ENCODE measurements around the gene TEX261. TPM values are rescaled to one million over a fixed set of nuclear protein-coding genes. Genes with fewer than 3 reads are reported as not detected.

The TEX261 gene
- total RNA-seq, 4 donors from 2014 or later, result 24.6 to 41.0 (median 34.9) TPM

GRCh38 chr2:70936979-70937811, 57.5 kb downstream of the TEX261 start:
- TF ChIP-seq CTCF (IDR thresholded peaks at IDR 0.05) (no peak), EP300 (IDR thresholded peaks at IDR 0.05) (no peak), POLR2AphosphoS5 (IDR thresholded peaks at IDR 0.05) (no peak), POLR2A (IDR thresholded peaks at IDR 0.05) (no peak)
- 56% methylated on average over 3 of the region's 10 CpGs; no CpG with 5 or more reads in 1 of the 2 donors for WGBS, 2 donors (ENCODE audit: low coverage in 1 of 2)
- ATAC-seq, result no peak
- Histone ChIP-seq H3K9me3 (no peaks in the 10 kb centered on the region), H3K27me3 (peaks cover 48% of the 10 kb centered on the region), H3K36me3 (no peaks in the 10 kb centered on the region), H3K27ac (no peak overlapping the region), H3K4me1 (no peaks in the 10 kb centered on the region), H3K4me3 (no peak overlapping the region)

DNA sequence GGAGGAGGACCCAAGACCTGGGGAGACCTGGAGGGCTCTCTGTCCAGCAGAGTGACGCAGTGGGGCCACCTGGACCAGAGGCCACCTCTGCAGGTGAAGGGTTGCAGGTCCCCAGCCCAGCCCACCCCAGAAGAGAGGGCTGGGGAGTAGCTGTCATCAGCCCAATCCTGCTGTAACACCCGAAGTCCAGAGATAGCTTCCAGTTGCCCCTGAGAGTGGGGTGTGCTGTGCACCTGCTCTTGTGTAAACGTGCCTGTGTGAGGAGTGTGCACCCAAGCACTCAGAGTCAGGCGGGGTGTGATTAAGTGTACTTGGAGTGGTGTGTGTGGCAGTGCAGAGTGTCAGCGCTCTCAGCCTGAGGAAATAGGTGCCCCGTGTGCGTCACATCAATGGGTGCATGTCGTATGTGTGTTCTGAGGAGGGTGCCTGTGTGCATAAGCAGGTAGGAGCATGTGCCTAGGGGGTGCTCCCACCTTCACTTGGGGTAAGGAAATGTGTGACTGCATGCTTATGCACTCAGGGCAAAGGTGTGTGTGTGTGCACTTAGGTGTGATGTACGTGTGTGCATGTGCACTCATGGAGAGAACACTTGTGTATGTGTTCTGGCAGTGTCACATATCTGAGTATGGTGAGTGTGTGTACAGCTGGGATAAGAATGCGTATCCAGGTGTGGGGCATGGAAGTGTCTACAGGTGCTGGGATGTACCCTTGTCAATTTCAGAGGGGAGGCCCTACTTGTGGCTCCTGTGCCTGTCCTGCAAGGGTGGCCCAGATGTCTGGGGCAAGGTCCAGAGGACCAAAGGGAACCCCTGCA, 58.3 kb downstream of the TEX261 start:
- TF ChIP-seq POLR2A (IDR thresholded peaks at IDR 0.05) (no peak), POLR2AphosphoS5 (IDR thresholded peaks at IDR 0.05) (no peak), EP300 (IDR thresholded peaks at IDR 0.05) (no peak)
- no peaks in the 10 kb centered on the region for H3K36me3 ChIP-seq
- ATAC-seq, result no peak
- H3K27ac ChIP-seq, result no peak overlapping the region
- H3K9me3 ChIP-seq, result no peaks in the 10 kb centered on the region
- H3K4me3 ChIP-seq, result no peak overlapping the region
- peaks cover 56% of the 10 kb centered on the region for H3K27me3 ChIP-seq
- no peaks in the 10 kb centered on the region for H3K4me1 ChIP-seq
- WGBS, 2 donors (ENCODE audit: low coverage in 1 of 2), result 74 to 100% methylated on average over 2 to 5 of the region's 10 CpGs

Small RNAs within 50 kb of the gene (small RNA-seq; reads per million reads assigned to genes)
- gene RN7SL160P, result 0 reads per million in 4 donors

Other genes with a start within 250 kb of the TEX261 start
- gene ADD2, start 226.7 kb downstream of the TEX261 start, total RNA-seq, result 1 to 10 TPM; 2.4 to 7.8 (median 3.6) TPM
- gene FIGLA, start 204.2 kb downstream of the TEX261 start, total RNA-seq, result not detected
- gene CLEC4F, start 174.3 kb downstream of the TEX261 start, total RNA-seq, result 1 to 10 TPM in 2 of 4 donors, not detected in 2; 1.1 TPM
- under 1 TPM in 2 of 4 donors, not detected in 2; 0.39 to 0.92 TPM for gene CD207, start 159.1 kb downstream of the TEX261 start, total RNA-seq
- 1 to 10 TPM in 2 of 4 donors, not detected in 2; 1.9 to 2.0 TPM for gene VAX2, start 94.3 kb downstream of the TEX261 start, total RNA-seq
- under 1 TPM in 1 of 4 donors, not detected in 3; 0.46 TPM for gene ATP6V1B1, start 59.0 kb downstream of the TEX261 start, total RNA-seq
- gene ANKRD53, start 16.2 kb downstream of the TEX261 start, total RNA-seq, result 1 to 10 TPM in 2 of 4 donors, under 1 TPM in 2; 0.27 to 2.8 (median 0.97) TPM
- gene NAGK, start 73.8 kb upstream of the TEX261 start, total RNA-seq, result 10 to 100 TPM; 46.7 to 93.8 (median 66.1) TPM
- gene MCEE, start 135.4 kb upstream of the TEX261 start, total RNA-seq, result 10 to 100 TPM; 11.9 to 23.7 (median 19.1) TPM
- 10 to 100 TPM; 16.2 to 24.6 (median 22.1) TPM for gene MPHOSPH10, start 135.8 kb upstream of the TEX261 start, total RNA-seq
- 10 to 100 TPM; 15.1 to 19.3 (median 16.4) TPM for gene PAIP2B, start 232.2 kb upstream of the TEX261 start, total RNA-seq

Data from gastroesophageal sphincter (tissue), 4 donors.